Brain microvascular endothelial cell (primary cell): ENCODE results near the gene DACT2.

Source experiments
- DNase-seq: peaks from one replicate; pipeline ENCODE4 v3.0.0-alpha.2; 2020
- H3K27ac ChIP-seq: fragments of 250-450 bp; sonication (Bioruptor Pico); 2 replicates; pipeline ENCODE4 v1.5.1; 2020; ENCODE audit warnings: mild to moderate bottlenecking, moderate library complexity
- H3K27me3 ChIP-seq: fragments of 250-450 bp; sonication (Bioruptor Pico); replicated peaks from 2 replicates; pipeline ENCODE4 v1.5.1; 2020; ENCODE audit warnings: mild to moderate bottlenecking
- H3K36me3 ChIP-seq: fragments of 250-450 bp; sonication (Bioruptor Pico); replicated peaks from 2 replicates; pipeline ENCODE4 v1.5.1; 2020; ENCODE audit warnings: mild to moderate bottlenecking
- H3K4me3 ChIP-seq: 2 replicates; pipeline ENCODE4 v1.5.1; 2011; ENCODE audit warnings: low read depth, mild to moderate bottlenecking, control low read depth, low read length, moderate library complexity
- in situ Hi-C: cut with HindIII; loops from 2 replicates; pipeline ENCODE4 v1.10.0; 2017; ENCODE audit warnings: low sequenced_read_pairs, low pct_ligation_motif_present
- TF ChIP-seq, protein P1 (sequence below): IDR thresholded peaks from 2 replicates; pipeline ENCODE4 v1.5.1; 2011; ENCODE audit warnings: low read depth, mild to moderate bottlenecking, moderate library complexity, low read length, control low read depth, inconsistent platforms; ENCODE audit errors: missing control alignments

The DACT2 gene

DNA sequence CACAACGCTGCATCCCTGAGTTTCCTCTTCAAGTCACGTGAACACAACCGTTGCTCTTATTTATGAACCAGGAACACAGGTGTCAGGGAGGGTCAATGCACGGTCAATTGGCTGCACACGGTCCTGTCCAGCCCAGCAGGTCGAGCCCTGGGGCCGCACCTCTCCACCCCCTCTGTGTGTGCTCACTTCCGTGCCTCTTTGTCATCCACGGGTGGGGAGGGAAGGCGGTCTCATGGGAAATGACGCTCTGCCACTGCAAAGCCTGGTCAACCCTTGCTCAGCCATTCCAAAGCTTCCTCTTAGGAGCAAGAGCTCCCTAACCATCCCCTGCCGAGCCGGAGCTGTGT is 38.7 kb downstream of the DACT2 start:
- H3K27ac ChIP-seq, result no peak overlapping the region
- no peak for DNase-seq
- no peaks in the 10 kb centered on the region for H3K27me3 ChIP-seq
- TF ChIP-seq, protein P1, sequence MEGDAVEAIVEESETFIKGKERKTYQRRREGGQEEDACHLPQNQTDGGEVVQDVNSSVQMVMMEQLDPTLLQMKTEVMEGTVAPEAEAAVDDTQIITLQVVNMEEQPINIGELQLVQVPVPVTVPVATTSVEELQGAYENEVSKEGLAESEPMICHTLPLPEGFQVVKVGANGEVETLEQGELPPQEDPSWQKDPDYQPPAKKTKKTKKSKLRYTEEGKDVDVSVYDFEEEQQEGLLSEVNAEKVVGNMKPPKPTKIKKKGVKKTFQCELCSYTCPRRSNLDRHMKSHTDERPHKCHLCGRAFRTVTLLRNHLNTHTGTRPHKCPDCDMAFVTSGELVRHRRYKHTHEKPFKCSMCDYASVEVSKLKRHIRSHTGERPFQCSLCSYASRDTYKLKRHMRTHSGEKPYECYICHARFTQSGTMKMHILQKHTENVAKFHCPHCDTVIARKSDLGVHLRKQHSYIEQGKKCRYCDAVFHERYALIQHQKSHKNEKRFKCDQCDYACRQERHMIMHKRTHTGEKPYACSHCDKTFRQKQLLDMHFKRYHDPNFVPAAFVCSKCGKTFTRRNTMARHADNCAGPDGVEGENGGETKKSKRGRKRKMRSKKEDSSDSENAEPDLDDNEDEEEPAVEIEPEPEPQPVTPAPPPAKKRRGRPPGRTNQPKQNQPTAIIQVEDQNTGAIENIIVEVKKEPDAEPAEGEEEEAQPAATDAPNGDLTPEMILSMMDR, result no peak
- no peak overlapping the region for H3K4me3 ChIP-seq
- no peaks in the 10 kb centered on the region for H3K36me3 ChIP-seq
- in situ Hi-C loops, result no loop called here

DNA sequence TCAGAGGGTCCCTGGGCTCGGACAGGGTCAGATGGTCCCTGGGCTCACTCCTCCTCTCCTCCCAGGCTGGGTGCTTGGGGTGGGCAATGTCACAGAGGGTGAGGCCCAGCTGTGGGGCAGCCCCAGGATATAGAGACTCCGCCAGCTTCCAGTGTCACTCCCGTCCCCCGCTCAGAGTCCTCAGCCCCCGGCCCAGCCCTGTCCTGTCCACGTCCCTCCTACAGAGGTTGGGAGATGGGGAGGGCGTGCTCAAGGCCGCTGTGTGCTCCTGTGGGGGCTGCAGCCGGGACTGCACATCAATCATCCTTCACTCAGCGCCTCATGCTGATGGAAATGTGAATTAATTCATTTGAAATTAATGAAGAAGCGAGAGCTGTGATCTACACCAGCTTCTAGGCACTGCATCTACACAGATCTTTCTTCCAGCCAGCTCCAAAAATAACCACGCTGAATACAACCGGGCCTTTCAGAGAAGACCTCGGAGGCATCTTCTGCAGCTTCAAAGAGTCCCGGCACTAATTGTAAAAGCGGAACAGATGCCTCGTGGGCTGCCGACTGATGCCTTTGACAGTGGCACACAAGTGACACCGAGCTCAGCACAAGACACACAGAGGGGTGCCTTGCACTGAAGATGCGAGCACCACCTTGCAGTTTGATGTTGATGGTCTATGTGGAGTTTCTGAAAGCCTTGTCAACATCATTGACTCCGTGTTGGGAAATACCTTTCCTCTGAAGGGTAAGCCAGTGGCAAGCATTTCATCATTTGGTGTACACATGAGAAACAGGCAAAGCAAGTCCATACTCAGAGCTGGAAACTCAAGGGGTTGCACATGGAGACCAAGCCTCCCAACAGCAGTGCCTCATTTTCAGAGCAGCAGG is 39.3 kb downstream of the DACT2 start:
- H3K27ac ChIP-seq, result no peak overlapping the region

DNA sequence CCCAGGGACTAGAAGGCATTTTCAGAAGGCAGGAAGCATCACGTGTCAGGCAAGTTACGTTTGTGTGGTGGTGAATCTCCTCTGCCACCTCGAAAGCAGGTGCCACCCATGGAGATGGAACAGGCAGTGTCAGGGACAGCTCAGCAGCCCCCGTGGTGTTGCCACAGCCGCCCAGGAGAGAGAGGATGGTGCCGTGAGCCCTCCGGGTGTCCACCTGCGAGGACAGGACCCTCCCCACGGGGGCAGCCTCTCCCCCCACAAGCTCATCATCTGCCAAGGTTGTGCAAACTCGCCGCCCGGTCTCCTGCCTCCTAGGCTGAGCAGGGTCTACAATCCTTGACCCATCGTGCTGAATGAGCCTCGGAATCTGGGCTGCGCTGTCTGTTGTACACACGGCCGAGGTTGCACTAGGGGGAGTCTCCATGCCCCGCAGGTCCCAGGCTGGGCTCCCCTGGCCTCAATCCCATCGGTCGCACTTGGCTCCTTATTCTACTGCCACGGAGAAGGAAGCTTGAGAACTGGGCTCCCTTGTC is 40.1 kb downstream of the DACT2 start:
- H3K36me3 ChIP-seq, result no peaks in the 10 kb centered on the region
- TF ChIP-seq, protein P1, result no peak
- H3K4me3 ChIP-seq, result no peak overlapping the region
- DNase-seq, result no peak
- no peaks in the 10 kb centered on the region for H3K27me3 ChIP-seq
- in situ Hi-C loops, result no loop called here
- H3K27ac ChIP-seq, result no peak overlapping the region

More for the DNA sequence above, 39.3 kb downstream of the DACT2 start:
- TF ChIP-seq, protein P1, result no peak
- DNase-seq, result no peak
- Histone ChIP-seq H3K36me3 (no peaks in the 10 kb centered on the region), H3K4me3 (no peak overlapping the region), H3K27me3 (no peaks in the 10 kb centered on the region)
- in situ Hi-C loops, result no loop called here

DNA sequence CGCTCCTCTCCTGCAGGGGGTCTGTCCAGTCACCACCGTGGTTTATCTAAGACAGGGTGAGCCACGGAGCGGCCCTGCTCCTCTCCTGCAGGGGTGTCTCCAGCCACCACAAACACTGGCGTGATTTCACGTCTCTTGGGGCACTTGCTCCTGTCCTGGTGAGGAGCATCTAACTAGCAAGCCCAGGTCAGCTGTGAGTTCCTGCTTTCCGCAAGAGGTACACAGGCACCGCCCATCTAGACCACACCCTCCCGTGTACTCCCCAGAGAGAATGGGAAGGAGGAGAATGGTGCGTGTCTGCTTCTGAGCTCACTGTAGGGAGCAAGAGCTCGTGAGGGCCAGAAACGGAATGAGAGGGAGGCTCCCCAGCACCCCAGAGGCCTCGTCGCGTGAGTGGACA is 40.7 kb downstream of the DACT2 start:
- in situ Hi-C loops, result no loop called here
- Histone ChIP-seq H3K4me3 (no peak overlapping the region), H3K27me3 (no peaks in the 10 kb centered on the region), H3K36me3 (no peaks in the 10 kb centered on the region), H3K27ac (no peak overlapping the region)
- no peak for DNase-seq
- TF ChIP-seq, protein P1, result no peak

DNA sequence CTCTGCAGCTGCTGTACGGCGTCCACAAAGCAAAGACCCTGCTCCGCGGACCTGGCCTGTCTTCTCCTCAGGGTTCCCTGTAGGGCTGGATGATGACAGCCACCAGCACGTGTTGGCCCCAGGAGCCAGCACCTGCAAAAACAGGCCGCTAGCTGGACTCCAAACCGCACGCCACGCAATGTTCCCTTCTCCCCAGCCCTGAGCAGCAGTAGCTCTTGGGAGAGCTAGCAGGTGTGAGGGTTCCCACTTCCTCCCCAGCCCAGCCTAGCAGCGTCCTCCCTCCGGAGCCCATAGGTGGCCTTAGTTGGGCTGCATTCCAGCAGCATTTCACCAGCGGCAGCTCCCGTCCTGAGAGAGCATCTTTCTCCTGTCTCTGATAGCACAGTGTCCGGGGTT is 42.3 kb downstream of the DACT2 start:
- H3K27ac ChIP-seq, result no peak overlapping the region
- no peaks in the 10 kb centered on the region for H3K27me3 ChIP-seq
- in situ Hi-C loops, result no loop called here
- no peak overlapping the region for H3K4me3 ChIP-seq
- no peak for DNase-seq
- H3K36me3 ChIP-seq, result no peaks in the 10 kb centered on the region
- TF ChIP-seq, protein P1, result no peak
